Parietal lobe (tissue), 1 donor: ENCODE results near the gene SAMMSON. TPM values are rescaled to one million over a fixed set of nuclear protein-coding genes. Genes with fewer than 3 reads are reported as not detected.

ENCODE experiments used
- total RNA-seq: library from RNA; depleted of rRNA; stranded (reverse); fragments of >200 nt; gene quantifications from one replicate; pipeline ENCODE4 v1.2.3, GENCODE V29; 2014

Gene SAMMSON
- total RNA-seq: not detected

GRCh38 chr3:69999140-70000027, at the start of gene SAMMSON:
Gene SAMMSON (plus strand): TSS chr3:69999733.

